ENCODE measurements around the gene HBM. TPM values are rescaled to one million over a fixed set of nuclear protein-coding genes. Genes with fewer than 3 reads are reported as not detected.

The HBM gene
- total RNA-seq, 1 donor from 2014 or later: not detected

GRCh38 chr16:180681-181564 is 15.1 kb downstream of the HBM start:
- intact Hi-C loops (cut with DNase I): loop anchor here (1.0 kb wide), 1 partner anchor 74 kb away; no protein-coding TSS in a partner anchor
- Histone ChIP-seq H3K4me1 (peaks cover 9 to 10% of the 10 kb centered on the region in 2 donors), H3K27ac (no peak overlapping the region), H3K9me3 (no peaks in the 10 kb centered on the region), H3K27me3 (peaks cover 9% of the 10 kb centered on the region), H3K36me3 (no peaks in the 10 kb centered on the region), H3K4me3 (peak overlapping the region; percentile 46 to 49)
- TF ChIP-seq CTCF (IDR thresholded peaks at IDR 0.05): no peak
- DNase-seq (ENCODE audit: low spot score in 2 of 2): peak in 1 of 2 donors; percentile 82

- peak; percentile 90 to 97 (median 95) for TF ChIP-seq CTCF (IDR thresholded peaks at IDR 0.05)
- intact Hi-C loops (cut with DNase I): loop anchor here (1.0 kb wide), 1 partner anchor 74 kb away; no protein-coding TSS in a partner anchor
- Histone ChIP-seq H3K27me3 (peaks cover 9% of the 10 kb centered on the region), H3K4me1 (peaks cover 9 to 10% of the 10 kb centered on the region in 2 donors), H3K9me3 (no peaks in the 10 kb centered on the region), H3K27ac (no peak overlapping the region), H3K4me3 (peak overlapping the region; percentile 46 to 49), H3K36me3 (no peaks in the 10 kb centered on the region)
- DNase-seq (ENCODE audit: low spot score in 2 of 2): no peak
Measured at GRCh38 chr16:181565-182021, 15.8 kb downstream of the HBM start.

GRCh38 chr16:183005-183404 is 17.2 kb downstream of the HBM start:
- Histone ChIP-seq H3K4me3 (no peak overlapping the region), H3K9me3 (no peaks in the 10 kb centered on the region), H3K27ac (no peak overlapping the region), H3K4me1 (peaks cover 9 to 10% of the 10 kb centered on the region in 2 donors), H3K27me3 (no peaks in the 10 kb centered on the region), H3K36me3 (peaks cover 9% of the 10 kb centered on the region in 2 donors)
- no peak for DNase-seq (ENCODE audit: low spot score in 2 of 2)
- intact Hi-C loops (cut with DNase I): no loop called here
- TF ChIP-seq CTCF (IDR thresholded peaks at IDR 0.05): no peak

GRCh38 chr16:185213-185612 is 19.4 kb downstream of the HBM start:
- intact Hi-C loops (cut with DNase I): no loop called here
- no peak for DNase-seq (ENCODE audit: low spot score in 2 of 2)
- TF ChIP-seq CTCF (IDR thresholded peaks at IDR 0.05): no peak
- peaks cover 9 to 10% of the 10 kb centered on the region in 2 donors for H3K4me1 ChIP-seq
- H3K27ac ChIP-seq: no peak overlapping the region
- peaks cover 30% of the 10 kb centered on the region in 2 donors for H3K36me3 ChIP-seq
- H3K4me3 ChIP-seq: no peak overlapping the region
- H3K27me3 ChIP-seq: no peaks in the 10 kb centered on the region
- no peaks in the 10 kb centered on the region for H3K9me3 ChIP-seq

- DNase-seq (ENCODE audit: low spot score in 2 of 2): no peak
- no peaks in the 10 kb centered on the region for H3K27me3 ChIP-seq
- intact Hi-C loops (cut with DNase I): no loop called here
- no peaks in the 10 kb centered on the region for H3K9me3 ChIP-seq
- TF ChIP-seq CTCF (IDR thresholded peaks at IDR 0.05): no peak
- H3K4me3 ChIP-seq: no peak overlapping the region
- peaks cover 35% of the 10 kb centered on the region in 2 donors for H3K36me3 ChIP-seq
- H3K4me1 ChIP-seq: peaks cover 5 to 7% of the 10 kb centered on the region in 2 donors
- no peak overlapping the region for H3K27ac ChIP-seq
Measured at GRCh38 chr16:185691-186090, 19.9 kb downstream of the HBM start.
